ENCODE results near the gene PSMD4.
"Not testable (repeated sequence)": the region's sequence is repeated elsewhere in the genome, so short reads cannot be mapped to it uniquely, and the experiment has no call there.

PSMD4 gene

DNA sequence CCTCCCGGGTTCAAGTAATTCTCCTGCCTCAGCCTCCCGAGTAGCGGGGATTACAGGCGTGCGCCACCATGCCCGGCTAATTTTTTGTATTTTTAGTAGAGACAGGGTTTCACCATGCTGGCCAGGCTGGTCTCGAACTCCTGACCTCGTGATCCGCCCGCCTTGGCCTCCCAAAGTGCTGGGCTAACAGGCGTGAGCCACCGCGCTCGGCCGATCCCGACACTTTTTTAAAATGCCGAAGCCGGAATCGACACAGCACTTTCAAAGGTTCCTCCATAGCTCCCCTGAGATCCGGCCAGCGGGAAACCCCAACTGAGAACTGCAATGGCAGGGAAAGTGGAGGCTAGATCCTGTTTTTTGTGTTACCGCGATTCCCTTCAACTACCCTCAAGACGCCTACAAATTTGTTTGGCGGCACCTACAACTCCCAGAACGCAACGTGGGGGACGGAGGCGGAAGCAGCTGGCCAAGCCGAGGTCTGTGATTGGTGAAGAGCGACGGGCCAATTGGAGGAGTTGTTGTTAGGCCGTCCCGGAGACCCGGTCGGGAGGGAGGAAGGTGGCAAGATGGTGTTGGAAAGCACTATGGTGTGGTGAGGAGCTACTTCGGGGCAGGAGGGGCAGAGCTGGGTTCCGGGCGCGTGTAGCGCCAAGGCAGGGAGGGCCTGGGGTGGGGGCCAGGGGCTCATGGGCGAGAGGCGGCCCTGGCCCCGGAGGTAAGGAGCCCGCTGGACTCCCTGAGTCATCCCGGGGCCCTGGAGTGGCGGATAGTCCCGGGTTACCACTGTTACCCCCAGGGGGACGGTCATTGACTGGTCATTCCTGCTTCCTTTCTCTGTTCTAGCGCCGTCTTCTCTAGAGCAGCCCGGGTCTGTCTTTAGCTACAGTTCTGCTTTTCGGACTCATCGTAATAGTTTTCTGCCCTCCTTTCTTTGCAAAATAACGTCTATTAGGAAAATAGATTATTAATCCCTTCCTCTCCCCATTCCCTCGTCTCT, at the start of gene PSMD4:
TSS of gene PSMD4 (plus strand) at position 518 of the 997 bp plus-strand sequence. CDS start at position 567, 49 bp downstream.
- peak; percentile 95 for DNase-seq

GRCh38 chr1:151205381-151205965, 49.1 kb upstream of the PSMD4 start:
- DNase-seq = not testable (repeated sequence)

DNA sequence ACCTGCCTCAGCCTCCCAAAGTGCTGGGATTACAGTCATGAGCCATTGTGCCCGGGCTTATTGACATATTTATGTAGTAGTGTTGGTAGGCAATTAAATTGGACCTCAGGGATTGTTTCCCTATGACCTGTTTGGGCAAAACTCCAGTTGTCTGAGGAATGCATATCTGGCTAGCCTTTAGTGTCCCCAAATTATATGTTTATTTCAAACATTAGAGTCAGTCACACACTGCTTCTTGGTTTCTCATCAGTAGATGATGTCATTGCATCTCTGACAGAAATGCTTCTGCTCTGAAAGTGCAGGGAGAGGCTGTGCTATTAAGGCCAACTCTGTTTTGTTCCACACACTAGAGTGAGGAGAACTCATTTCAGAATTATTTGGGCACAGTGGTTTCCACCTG, 43.7 kb upstream of the PSMD4 start:
- DNase-seq = no peak

DNA sequence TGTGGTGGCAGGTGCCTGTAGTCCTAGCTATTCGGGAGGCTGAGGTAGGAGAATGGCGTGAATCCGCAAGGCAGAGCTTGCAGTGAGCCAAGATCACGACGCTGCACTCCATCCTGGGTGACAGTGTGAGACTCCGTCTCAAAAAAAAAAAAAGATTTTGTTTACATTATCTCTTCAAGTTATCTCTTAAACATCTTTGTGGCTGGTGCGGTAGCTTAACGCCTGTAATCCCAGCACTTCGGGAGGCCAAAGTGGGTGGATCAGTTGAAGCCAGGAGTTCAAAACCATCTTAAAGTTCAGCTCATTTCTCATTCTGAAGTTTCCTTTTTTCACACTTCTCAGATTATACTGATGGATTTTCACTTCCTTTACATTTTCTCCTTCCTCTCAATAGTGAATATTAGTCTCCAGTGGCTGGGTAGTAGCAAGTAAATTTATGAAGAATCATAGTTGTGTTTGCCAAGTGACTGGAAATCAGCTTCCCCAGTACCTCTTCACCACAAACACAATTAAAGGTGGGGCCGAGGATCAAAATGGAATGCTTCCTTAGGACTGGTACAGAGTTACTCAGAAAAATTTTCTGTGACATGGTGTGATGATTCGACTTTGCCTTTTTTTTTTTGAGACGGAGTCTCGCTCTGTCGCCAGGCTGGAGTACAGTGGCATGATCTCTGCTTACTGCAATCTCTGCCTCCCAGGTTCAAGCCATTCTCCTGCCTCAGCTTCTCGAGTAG, 42.4 kb upstream of the PSMD4 start:
- no peak for DNase-seq

- DNase-seq = no peak
Measured at GRCh38 chr1:151213560-151213959, 41.0 kb upstream of the PSMD4 start.

GRCh38 chr1:151221616-151222015, 32.9 kb upstream of the PSMD4 start:
- no peak for DNase-seq

DNA sequence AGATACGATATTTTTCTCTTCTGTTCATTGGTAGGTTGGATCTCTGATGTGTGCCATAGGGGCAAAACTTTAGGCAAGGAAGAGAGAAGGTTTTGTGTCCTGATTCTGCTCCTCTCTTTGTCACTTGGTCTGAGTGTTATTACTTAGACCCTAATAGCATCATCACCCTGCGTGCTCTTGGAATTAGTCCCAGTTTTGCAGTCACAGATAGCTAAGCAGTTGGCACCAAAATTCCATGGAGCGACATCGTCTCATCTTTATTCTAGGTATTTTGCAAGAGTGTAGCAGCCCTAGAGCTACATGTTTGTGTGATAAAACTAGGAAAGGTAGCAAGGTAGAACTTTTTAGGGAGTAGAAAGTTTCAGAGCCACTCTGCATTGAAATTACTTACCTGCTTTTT, 32.4 kb upstream of the PSMD4 start:
- no peak for DNase-seq

DNA sequence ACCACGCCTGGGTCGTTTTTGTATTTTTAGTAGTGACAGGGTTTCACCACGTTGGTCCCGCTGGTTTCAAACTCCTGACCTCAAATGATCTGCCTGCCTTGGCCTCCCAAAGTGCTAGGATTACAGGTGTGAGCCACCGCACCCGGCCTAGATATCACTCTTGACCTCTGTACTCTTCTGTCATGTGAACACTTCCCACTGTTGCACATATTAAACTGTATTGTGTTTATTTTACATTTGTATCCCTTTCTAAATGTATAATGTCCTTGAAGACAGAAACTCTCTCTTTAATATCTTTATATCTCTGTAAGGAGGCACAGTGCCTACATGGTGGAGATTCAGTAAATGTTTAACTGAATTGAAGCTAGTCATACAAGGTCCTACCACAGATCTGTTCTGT, 19.3 kb upstream of the PSMD4 start:
- no peak for DNase-seq

DNA sequence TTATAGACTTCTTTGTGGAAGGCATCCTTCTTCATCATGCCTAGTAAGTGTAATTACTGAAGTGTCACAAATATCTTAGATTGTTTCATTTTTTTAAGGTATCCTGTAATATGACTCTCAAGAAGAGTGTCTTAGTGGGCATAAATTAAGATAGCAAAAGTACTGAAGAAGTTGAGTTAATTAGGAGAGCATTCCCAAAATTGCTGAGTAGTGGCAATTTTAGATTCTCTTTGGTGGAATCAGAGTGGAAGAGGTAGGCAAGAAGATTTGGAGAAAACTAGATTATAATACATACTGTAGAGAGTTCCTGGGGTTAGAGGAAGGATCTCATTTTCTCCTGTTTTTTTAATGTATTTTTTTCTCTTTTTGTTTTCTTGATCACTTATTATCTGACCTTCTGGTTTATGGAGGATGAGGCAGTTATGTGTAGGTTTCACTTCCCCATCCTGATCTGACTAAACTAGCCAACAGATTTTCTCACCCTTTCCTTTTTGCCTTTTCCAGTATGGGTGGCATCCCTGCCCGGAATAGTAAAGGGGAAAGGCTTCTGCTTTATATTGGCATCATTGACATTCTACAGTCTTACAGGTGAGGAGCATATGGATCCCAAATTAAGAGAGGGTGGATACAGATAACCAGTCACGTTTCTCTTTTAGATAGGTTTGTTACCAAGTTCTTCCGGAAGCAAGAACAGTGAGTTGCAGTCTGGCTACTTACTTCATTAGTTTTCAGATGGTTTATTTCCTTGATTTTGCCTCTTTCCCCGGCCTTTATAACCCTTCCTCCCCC, 16.7 kb upstream of the PSMD4 start:
- no peak for DNase-seq

DNA sequence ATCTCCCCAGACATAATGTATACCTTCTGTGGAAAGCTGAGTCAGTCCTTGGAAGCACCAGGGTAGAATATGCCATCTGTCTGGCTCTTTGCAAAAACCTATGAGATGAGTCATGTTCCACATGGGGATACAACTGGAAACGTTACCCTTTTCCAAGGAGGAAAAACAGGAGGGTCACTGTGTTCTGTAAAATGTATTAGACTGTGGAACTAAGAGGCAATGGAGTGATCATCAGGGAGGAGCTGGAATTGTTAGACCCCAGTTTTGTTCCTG, 16.1 kb upstream of the PSMD4 start:
- DNase-seq = no peak

DNA sequence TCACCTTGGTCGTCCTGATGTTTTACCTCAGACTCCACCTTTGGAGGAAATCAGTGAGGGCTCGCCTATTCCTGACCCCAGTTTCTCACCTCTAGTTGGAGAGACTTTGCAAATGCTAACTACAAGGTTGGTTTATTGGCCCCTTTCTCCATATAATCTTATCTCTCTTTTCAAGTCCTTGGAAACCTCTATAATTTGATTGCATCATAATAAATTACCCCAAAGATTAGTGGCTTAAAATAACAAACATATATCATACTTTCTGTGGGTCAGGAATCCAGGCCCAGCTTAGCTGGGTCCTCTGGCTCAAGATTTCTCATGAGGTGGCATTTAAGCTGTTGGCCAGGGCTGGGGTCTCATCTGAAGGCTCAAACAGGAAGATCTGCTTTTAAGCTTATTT, 12.1 kb upstream of the PSMD4 start:
- DNase-seq = no peak

DNA sequence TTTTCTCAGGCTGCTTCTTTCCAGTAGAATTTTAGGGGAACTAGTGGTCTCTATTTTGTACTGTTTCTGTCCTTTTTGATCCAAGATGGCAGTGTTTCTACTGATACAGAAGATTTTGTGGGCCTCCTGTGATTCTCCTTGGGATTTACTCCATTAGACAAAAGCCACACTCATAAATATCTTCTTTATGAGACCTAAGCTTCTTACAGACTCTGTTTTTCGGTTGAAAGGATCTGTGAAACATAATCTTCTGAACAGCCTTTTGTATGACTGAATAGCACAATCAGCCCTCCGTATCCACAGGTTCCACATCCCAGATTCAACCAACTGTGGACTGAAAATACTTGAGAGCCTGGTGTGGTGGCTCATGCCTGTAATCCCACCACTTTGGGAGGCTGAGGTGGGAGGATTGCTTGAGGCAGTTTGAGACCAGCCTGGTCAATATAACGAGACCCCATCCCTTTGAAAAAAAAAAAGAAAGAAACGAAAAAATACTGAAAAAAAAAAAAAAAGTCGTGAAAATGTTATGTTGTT, 10.8 kb upstream of the PSMD4 start:
- no peak for DNase-seq

GRCh38 chr1:151246786-151247185, 7.7 kb upstream of the PSMD4 start:
- DNase-seq = no peak

GRCh38 chr1:151251656-151252470, 2.7 kb upstream of the PSMD4 start:
- DNase-seq = peak; percentile 83

DNA sequence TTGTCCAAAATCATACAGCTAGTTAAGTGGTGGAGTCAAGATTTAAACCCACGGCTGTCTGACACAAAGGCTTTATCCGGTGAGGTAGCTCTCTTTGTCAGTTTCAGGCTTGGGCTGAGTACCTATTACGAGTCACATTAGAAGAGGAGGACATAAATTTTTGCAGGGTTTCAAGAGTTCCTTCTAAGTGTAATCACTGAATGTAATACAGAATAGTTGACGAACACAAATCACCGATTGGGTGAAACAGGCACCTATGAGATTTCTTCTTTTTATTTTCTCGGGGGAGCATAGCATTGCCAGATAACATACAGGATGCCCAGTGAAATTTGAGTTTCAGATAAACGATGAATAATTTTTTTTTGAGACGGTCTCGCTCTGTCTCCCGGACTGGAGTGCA, 847 bp downstream of the PSMD4 start:
- no peak for DNase-seq

DNA sequence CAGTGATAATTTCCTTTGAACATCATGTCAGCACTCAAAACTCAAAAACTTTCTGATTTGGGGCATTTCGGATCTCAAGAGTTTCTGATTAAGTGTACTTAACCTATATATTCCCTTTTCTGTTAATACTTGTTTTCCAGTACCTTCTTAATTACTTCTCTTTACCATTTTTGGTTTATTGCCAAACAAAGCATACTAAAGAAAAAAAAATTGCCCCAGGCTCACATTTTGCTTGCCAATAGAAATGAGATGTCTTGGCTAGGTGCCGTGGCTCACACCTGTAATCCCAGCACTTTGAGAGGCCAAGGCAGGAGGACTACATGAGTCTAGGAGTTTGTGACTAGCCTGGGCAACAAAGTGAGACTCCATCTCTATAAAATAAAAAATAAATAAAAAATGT, 4.8 kb downstream of the PSMD4 start:
- no peak for DNase-seq

GRCh38 chr1:151265446-151266236, 11.1 kb downstream of the PSMD4 start:
- DNase-seq = no peak

GRCh38 chr1:151266315-151266714, 11.8 kb downstream of the PSMD4 start:
- no peak for DNase-seq

DNA sequence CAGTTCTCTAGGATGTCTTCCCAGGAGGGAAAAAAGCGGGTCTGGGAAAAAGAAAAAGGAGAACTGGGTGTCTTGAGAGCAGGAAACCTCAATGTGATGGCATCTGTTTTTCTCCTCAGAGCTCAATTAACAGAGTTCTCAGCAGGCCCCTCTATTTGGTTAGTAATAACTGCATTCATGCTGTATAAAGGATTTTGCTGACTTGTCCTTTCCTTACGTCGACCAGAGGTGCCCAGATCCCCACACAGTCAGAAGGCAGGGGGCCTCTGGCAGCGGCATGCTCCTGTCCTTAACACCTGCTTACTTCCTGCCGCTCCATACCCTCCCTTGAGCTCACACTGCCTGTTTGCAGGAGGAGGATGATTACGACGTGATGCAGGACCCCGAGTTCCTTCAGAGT, 12.3 kb downstream of the PSMD4 start:
- DNase-seq = no peak

DNA sequence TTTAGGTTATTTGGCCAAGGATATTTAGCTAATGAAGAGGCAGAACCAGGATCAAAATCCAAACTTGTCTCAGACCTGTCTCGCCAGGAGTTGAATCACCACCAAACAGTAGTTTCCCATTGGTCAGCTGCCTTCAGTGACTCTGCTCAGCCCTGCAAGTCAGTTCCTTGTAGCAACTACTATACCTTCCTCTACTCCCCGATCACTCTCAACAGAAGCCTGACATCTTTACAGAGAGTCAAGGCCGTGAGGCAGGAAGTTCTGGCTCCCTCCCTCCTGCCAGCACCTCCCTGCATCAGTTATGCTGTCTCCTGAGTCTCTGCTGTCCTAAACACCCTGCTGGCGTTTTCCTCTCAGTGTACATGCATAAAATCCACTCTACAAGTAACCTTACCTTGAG, 13.2 kb downstream of the PSMD4 start:
- DNase-seq = no peak

- no peak for DNase-seq
Measured at GRCh38 chr1:151273924-151274466, 19.5 kb downstream of the PSMD4 start.

Data from NCI-H2029 treated with DMSO at 0.1 percent for 48 hours (cell line).